HG03025 (cell line): ENCODE results near the gene LRP2.
"Not testable (repeated sequence)": the region's sequence is repeated elsewhere in the genome, so short reads cannot be mapped to it uniquely, and the experiment has no call there.

ENCODE experiments used
- ATAC-seq: cut with Tn5 transposase; IDR thresholded peaks from one replicate; pipeline ENCODE4 v1.9.1; 2021; ENCODE audit warnings: mild to moderate bottlenecking, moderate library complexity; ENCODE audit not compliant: unreplicated experiment, low FRiP score

LRP2 gene

GRCh38 chr2:169349535-169349934, 12.8 kb downstream of the LRP2 start:
- ATAC-seq, result no peak

- ATAC-seq, result no peak
These were observed 13.9 kb downstream of the LRP2 start for GRCh38 chr2:169348321-169349024.

GRCh38 chr2:169345486-169346437, 16.6 kb downstream of the LRP2 start:
- no peak for ATAC-seq

DNA sequence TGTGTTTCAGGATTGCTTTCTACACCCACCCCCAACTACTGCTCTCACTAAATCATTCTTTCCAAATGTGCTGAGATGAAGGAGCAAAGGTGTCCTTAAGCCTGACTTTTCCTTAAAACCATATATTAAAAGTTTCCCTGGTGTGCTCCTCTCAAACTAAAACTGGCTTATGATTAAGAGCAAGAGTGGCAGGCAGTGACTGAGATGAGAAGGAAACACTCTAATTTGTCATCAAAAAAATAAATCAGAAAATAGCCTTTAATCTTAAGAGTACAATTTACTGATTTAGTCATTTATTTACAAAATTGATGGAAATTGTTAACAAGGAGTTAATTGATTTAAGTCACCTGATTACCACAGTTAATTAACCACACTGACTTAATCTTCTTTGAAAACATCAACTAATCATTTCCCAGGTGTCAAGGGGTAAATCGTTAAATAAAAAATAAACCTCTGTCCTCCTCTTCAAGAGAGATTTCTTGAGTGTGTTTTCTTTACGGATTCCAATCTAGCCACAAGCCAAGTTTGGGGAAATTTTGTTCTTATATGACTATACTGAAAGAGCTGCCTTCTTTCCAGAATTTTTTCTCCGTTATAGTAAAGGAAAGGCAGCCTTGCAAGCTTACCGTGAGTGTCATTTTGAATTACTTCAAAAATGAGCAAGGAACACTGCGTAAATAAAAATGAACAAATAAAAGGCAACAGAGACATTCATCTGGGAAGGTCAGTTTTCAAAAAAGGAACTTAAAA, 17.4 kb downstream of the LRP2 start:
- no peak for ATAC-seq

DNA sequence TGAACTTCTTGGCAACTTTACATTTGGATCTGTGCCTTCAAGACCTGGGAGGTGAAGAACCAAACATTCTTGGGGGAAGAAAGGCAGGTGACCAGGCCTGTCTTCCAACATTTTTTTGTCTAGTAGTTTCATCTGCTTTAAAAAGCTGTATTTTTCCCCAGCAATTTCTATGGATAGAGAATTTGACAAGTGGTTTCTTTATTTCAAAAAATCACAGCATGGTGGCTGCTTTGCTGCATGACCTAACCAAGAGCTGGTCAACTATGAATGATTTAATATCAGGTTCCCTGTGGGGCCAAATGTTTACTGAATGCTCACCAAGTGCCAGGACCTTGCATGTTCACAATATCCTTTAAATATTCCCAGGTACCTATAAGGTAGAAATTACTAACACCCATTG, 19.1 kb downstream of the LRP2 start:
- ATAC-seq, result no peak

DNA sequence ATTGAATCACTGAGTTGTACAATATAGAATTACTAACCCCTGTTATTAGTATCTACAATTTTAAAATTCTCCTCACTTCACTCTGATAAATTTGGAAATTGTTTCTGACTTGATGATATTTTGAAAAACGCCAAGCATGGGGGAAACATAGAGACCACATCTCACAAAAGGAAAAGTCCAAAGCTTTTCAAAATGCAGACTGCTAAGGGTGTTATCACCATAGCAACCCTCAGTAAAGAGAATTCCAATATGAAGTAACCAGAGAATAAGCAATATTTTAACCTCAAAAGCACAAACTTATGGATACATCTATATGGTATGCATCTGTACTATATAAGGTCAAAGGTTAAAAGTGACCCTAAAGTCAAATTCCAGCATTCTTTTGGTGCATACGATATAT, 22.7 kb downstream of the LRP2 start:
- ATAC-seq, result no peak

GRCh38 chr2:169336695-169337094, 25.6 kb downstream of the LRP2 start:
- no peak for ATAC-seq

DNA sequence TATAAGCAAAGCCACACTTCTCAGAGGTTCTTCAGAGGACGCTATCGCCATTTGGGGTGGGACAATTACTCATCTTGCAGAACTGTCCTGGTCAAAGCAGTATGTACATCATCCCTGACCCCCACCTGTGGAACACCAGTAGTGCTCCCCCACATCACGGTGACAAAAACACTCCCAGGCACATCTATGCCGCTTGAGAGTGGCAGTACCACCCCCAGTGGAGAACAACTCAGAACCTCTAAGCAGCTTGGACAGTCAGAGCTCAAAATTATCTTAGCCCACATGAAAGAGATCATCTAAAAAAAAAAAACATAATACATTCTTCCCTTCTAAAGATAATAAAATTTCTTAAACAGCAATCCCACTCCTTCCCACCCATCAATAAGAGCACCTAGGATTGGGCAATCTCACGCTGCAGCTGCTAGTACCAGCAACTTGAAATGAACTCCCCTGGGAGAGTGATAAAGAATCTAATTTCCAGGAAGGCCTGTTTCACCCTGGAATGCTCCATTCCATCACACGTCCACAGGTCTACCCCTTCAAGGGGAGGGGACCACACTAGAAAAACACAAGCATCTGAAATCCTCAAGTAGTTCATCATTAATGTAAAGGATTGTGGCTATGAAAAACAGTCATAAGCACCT, 31.7 kb downstream of the LRP2 start:
- no peak for ATAC-seq

GRCh38 chr2:169329688-169330554, 32.4 kb downstream of the LRP2 start:
- no peak for ATAC-seq

DNA sequence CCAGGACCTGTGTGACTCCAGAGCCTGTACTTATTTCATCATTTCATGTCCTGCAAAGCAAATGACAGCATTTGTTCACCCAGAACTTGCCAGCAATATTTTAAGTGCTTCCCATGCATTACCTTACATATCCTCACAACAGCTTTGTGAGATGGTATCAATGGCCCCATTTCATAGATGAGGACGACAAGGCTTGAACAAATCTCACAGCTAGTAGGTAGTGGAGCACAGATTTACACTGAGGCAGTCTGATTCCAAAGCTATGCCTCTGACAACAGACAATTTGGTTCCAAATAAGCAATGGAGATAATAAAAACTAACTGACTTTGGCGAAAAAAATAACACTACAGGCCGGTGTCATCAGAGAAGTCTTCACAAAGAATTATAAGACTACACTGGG, 33.5 kb downstream of the LRP2 start:
- ATAC-seq, result no peak

DNA sequence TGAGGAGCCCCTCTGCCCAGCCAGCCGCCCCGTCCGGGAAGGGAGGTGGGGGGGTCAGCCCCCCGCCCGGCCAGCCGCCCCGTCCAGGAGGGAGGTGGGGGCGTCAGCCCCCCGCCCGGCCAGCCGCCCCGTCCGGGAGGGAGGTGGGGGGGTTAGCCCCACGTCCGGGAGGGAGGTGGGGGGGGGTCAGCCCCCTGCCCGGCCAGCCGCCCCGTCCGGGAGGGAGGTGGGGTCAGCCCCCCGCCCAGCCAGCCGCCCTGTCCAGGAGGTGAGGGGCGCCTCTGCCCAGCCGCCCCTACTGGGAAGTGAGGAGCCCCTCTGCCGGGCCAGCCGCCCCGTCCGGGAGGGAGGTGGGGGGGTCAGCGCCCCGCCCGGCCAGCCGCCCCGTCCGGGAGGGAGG, 34.5 kb downstream of the LRP2 start:
- ATAC-seq, result not testable (repeated sequence)

DNA sequence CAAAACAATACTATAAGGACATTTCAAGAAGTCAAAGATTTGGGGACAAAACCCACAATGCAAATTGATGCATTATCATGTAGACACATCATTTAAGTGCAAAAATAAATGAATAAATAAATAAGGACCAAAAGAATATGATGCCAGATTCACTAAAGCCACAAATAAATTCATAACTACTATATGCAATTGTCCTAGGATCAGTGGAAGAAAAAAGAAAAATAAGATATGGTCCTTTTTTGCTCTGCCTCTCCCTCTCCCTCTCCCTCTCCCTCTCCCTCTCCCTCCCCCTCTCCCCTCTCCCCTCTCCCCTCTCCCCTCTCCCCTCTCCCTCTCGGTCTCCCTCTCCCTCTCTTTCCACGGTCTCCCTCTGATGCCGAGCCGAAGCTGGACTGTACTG, 36.4 kb downstream of the LRP2 start:
- ATAC-seq, result not testable (repeated sequence)

DNA sequence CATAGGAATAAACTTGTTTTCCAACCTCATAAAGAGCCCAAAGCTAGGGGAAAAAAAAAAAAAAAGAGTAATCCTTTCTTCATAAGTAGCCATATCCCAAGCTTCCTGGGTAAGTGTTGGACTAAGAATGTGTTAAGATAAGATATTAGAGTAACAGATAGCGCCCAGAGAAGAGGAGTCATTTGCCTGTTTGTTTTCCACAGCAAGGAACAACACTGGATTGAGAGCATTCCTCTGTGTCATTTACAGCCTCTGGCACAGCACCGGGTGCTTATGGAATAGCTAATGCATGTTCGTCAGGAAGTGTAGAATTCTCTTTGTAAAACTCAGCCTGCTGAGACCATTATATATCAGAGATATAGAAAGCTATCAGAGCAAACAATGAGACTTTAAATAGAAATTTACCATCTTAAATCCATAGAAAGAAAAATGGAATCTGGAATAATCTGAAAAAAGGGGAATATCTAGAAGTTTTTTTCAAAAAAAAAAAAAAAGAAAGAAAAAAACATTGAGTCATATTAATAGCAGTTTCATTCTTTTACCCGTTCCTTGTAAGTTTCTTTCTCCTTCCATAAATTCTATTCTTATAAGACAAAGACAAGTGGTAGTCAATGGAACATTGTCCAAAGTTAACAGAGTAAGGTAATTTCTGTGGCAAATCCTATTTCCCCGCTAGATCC, 37.6 kb downstream of the LRP2 start:
- ATAC-seq, result no peak

GRCh38 chr2:169323841-169324240, 38.5 kb downstream of the LRP2 start:
- no peak for ATAC-seq

DNA sequence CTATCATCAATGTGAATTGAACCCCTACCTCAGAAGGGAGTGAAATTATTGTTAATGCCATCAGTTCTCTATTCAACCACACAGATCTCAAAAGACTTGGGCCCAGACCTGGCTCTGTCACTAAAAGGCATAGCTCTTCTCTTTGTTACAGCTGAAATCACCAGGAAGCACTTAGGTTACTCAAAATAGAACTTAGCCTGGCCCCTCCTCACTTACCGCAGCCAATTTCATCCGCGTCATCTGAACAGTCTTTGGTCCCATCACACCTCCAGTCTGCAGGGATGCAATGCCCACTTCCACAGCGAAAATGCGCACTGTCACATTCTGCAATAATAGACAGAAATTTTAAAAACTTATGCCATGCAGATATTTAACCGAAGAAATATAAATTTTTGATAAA, 41.8 kb downstream of the LRP2 start:
- ATAC-seq, result no peak

- ATAC-seq, result no peak
These were observed 47.0 kb downstream of the LRP2 start for GRCh38 chr2:169315357-169315756.

- not testable (repeated sequence) for ATAC-seq
These were observed 54.0 kb downstream of the LRP2 start for GRCh38 chr2:169308349-169308748.

- not testable (repeated sequence) for ATAC-seq
These were observed 57.6 kb downstream of the LRP2 start for GRCh38 chr2:169304689-169305088.
